PC-9 (cell line): ENCODE data around the gene PER1.

Source experiments
- EZH2 ChIP-seq: fragments of 200-600 bp; sonication (generic); IDR thresholded peaks from 2 replicates; pipeline ENCODE4 v1.8.0; 2017; ENCODE audit warnings: antibody characterized with exemption, low read depth
- TF ChIP-seq, protein P1 (sequence below): fragments of 200-600 bp; sonication (generic); conservative IDR thresholded peaks from 2 replicates; pipeline ENCODE4 v1.6.1; 2017; ENCODE audit warnings: mixed run types, antibody characterized with exemption, mild to moderate bottlenecking, moderate library complexity

DNA sequence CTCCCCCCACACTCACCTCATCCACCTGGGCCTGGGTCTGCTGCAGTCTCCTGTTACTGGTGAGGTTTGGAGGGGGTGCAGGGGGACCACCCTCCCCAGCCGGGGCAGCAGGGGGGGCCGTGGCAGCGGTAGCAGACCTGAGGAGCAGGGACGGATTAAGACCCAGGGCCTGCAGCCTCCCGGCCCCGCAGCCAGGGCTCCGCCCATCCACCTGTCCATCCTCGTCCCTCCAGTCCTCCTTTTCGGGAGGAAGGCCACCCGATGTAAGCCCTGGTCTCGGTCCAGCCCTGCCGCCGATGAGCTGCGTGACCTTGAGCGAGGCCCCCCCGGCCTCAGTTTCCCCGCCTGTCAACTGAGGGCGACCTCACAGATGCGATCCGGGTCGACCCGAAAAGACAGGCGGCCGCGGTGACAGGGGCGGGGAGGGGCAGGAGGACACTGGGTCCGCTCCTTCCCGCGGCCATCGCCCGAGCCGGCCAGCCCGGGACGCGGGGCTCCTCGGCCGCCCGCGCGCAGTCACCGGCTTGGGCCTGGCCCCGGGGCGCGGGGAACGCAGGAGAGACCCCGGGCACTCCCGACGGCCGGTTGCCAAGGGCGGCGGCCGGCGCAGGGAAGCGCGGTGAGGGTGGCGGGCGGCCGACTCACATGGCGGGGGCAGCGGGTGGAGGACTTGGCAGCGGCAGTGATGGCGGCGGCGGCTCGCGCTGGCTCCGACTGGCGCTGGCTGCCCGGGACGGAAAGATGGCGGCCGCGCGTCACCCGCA lies 10.2 kb upstream of the PER1 start, which contains the start of gene VAMP2:
- TF ChIP-seq, protein P1, sequence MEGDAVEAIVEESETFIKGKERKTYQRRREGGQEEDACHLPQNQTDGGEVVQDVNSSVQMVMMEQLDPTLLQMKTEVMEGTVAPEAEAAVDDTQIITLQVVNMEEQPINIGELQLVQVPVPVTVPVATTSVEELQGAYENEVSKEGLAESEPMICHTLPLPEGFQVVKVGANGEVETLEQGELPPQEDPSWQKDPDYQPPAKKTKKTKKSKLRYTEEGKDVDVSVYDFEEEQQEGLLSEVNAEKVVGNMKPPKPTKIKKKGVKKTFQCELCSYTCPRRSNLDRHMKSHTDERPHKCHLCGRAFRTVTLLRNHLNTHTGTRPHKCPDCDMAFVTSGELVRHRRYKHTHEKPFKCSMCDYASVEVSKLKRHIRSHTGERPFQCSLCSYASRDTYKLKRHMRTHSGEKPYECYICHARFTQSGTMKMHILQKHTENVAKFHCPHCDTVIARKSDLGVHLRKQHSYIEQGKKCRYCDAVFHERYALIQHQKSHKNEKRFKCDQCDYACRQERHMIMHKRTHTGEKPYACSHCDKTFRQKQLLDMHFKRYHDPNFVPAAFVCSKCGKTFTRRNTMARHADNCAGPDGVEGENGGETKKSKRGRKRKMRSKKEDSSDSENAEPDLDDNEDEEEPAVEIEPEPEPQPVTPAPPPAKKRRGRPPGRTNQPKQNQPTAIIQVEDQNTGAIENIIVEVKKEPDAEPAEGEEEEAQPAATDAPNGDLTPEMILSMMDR = no peak
- no peak for TF ChIP-seq EZH2
